Activated T-helper 2 cell treated with anti-CD3 and anti-CD28 coated beads, Interferon-gamma antibody, Interleukin-2, Interleukin-4, amounts not matched to agents 10 μg/mL and 5 μg/mL and 100 μg/mL, durations not matched to agents 14 hours and 24 hours and 36 hours (primary cell): Measurements from ENCODE around the gene MS4A6E. TPM values are rescaled to one million over a fixed set of nuclear protein-coding genes. Genes with fewer than 3 reads are reported as not detected.
"Not testable (repeated sequence)": the region's sequence is repeated elsewhere in the genome, so short reads cannot be mapped to it uniquely, and the experiment has no call there.

Source experiments
- DNase-seq: peaks from one replicate; pipeline ENCODE4 v3.0.0; 2021; ENCODE audit warnings: low spot score
- H3K27ac Mint-ChIP-seq: one replicate; pipeline ENCODE4 v1.8.0; 2021; ENCODE audit warnings: mixed read lengths
- H3K27me3 Mint-ChIP-seq: one replicate; pipeline ENCODE4 v1.8.0; 2021; ENCODE audit warnings: low read depth, mixed read lengths
- H3K36me3 Mint-ChIP-seq: one replicate; pipeline ENCODE4 v1.8.0; 2021; ENCODE audit warnings: low read depth, mixed read lengths
- H3K4me1 Mint-ChIP-seq: one replicate; pipeline ENCODE4 v1.8.0; 2021; ENCODE audit warnings: low read depth, mixed read lengths
- H3K4me3 Mint-ChIP-seq: one replicate; pipeline ENCODE4 v1.8.0; 2021; ENCODE audit warnings: low read depth, mild to moderate bottlenecking, moderate library complexity, mixed read lengths
- H3K9me3 Mint-ChIP-seq: one replicate; pipeline ENCODE4 v1.8.0; 2021; ENCODE audit warnings: mixed read lengths
- intact Hi-C: fragments of 100-400 bp; cut with micrococcal nuclease; formaldehyde crosslinking; loops from one replicate; pipeline ENCODE4 v1.15.1; 2023
- total RNA-seq: library from RNA; stranded (reverse); gene quantifications from 2 replicates; pipeline ENCODE4 v1.2.3, GENCODE V29; 2022

Gene MS4A6E
- not detected in 2 replicates for total RNA-seq

- H3K27ac Mint-ChIP-seq, result no peak within 1 kb of the TSS
- H3K4me1 Mint-ChIP-seq, result no peaks in the 10 kb centered on the region
- H3K36me3 Mint-ChIP-seq, result no peaks in the 10 kb centered on the region
- H3K4me3 Mint-ChIP-seq, result no peak within 1 kb of the TSS
- H3K27me3 Mint-ChIP-seq, result no peaks in the 10 kb centered on the region
- no peak for DNase-seq
- intact Hi-C loops, result no loop called here
- H3K9me3 Mint-ChIP-seq, result peaks cover 12% of the 10 kb centered on the region
Observed at GRCh38 chr11:60326955-60327354, at the start of gene MS4A6E. Gene MS4A6E, plus strand, starts transcription at chr11:60327255. Its CDS starts 7,641 bp downstream, at chr11:60334896.

- Mint-ChIP-seq H3K36me3 (no peaks in the 10 kb centered on the region), H3K27me3 (no peaks in the 10 kb centered on the region), H3K4me3 (no peak within 1 kb of the TSS)
Observed at GRCh38 chr11:60280412-60280811, 46.6 kb upstream of the MS4A6E start, which contains the start of gene MS4A4A. Gene MS4A4A, plus strand, starts transcription at chr11:60280666. Its CDS starts 10 bp downstream, at chr11:60280676.

GRCh38 chr11:60281485-60281884 is 45.6 kb upstream of the MS4A6E start:
- no peaks in the 10 kb centered on the region for H3K36me3 Mint-ChIP-seq
- H3K4me3 Mint-ChIP-seq, result no peak overlapping the region
- intact Hi-C loops, result no loop called here
- H3K4me1 Mint-ChIP-seq, result no peaks in the 10 kb centered on the region
- no peak overlapping the region for H3K27ac Mint-ChIP-seq
- no peak for DNase-seq
- no peaks in the 10 kb centered on the region for H3K9me3 Mint-ChIP-seq
- H3K27me3 Mint-ChIP-seq, result no peaks in the 10 kb centered on the region

More at GRCh38 chr11:60280412-60280811, 46.6 kb upstream of the MS4A6E start, which contains the start of gene MS4A4A:
- no peak for DNase-seq
- Mint-ChIP-seq H3K27ac (no peak within 1 kb of the TSS), H3K9me3 (no peaks in the 10 kb centered on the region), H3K4me1 (no peaks in the 10 kb centered on the region)
- intact Hi-C loops, result no loop called here

- Mint-ChIP-seq H3K4me3 (no peak overlapping the region), H3K9me3 (no peaks in the 10 kb centered on the region), H3K27me3 (no peaks in the 10 kb centered on the region), H3K4me1 (no peaks in the 10 kb centered on the region), H3K36me3 (no peaks in the 10 kb centered on the region), H3K27ac (no peak overlapping the region)
- intact Hi-C loops, result no loop called here
- DNase-seq, result no peak
Observed at GRCh38 chr11:60282286-60282685, 44.8 kb upstream of the MS4A6E start.

GRCh38 chr11:60285411-60286126 is 41.5 kb upstream of the MS4A6E start:
- H3K9me3 Mint-ChIP-seq, H3K36me3 Mint-ChIP-seq, DNase-seq, H3K4me3 Mint-ChIP-seq, H3K27ac Mint-ChIP-seq, intact Hi-C loops, H3K4me1 Mint-ChIP-seq, H3K27me3 Mint-ChIP-seq: not testable (repeated sequence)

GRCh38 chr11:60288531-60288930 is 38.5 kb upstream of the MS4A6E start:
- intact Hi-C loops, result no loop called here
- no peak for DNase-seq
- H3K9me3 Mint-ChIP-seq, result no peaks in the 10 kb centered on the region
- H3K27ac Mint-ChIP-seq, result no peak overlapping the region
- H3K27me3 Mint-ChIP-seq, result no peaks in the 10 kb centered on the region
- no peaks in the 10 kb centered on the region for H3K36me3 Mint-ChIP-seq
- H3K4me3 Mint-ChIP-seq, result no peak overlapping the region
- H3K4me1 Mint-ChIP-seq, result no peaks in the 10 kb centered on the region

- Mint-ChIP-seq H3K9me3 (no peaks in the 10 kb centered on the region), H3K27me3 (no peaks in the 10 kb centered on the region), H3K27ac (no peak overlapping the region), H3K4me3 (no peak overlapping the region), H3K4me1 (no peaks in the 10 kb centered on the region), H3K36me3 (no peaks in the 10 kb centered on the region)
- intact Hi-C loops, result no loop called here
- no peak for DNase-seq
Observed at GRCh38 chr11:60292145-60292544, 34.9 kb upstream of the MS4A6E start.

- no peaks in the 10 kb centered on the region for H3K9me3 Mint-ChIP-seq
- no peak for DNase-seq
- no peaks in the 10 kb centered on the region for H3K36me3 Mint-ChIP-seq
- intact Hi-C loops, result no loop called here
- H3K4me3 Mint-ChIP-seq, result no peak overlapping the region
- peaks cover 6% of the 10 kb centered on the region for H3K27me3 Mint-ChIP-seq
- H3K4me1 Mint-ChIP-seq, result no peaks in the 10 kb centered on the region
- no peak overlapping the region for H3K27ac Mint-ChIP-seq
Observed at GRCh38 chr11:60301178-60301577, 25.9 kb upstream of the MS4A6E start.

GRCh38 chr11:60301884-60302283 is 25.2 kb upstream of the MS4A6E start:
- H3K36me3 Mint-ChIP-seq, intact Hi-C loops, DNase-seq, H3K4me1 Mint-ChIP-seq, H3K9me3 Mint-ChIP-seq, H3K4me3 Mint-ChIP-seq, H3K27ac Mint-ChIP-seq, H3K27me3 Mint-ChIP-seq: not testable (repeated sequence)

GRCh38 chr11:60303661-60304060 is 23.4 kb upstream of the MS4A6E start:
- intact Hi-C loops, result no loop called here
- H3K9me3 Mint-ChIP-seq, result no peaks in the 10 kb centered on the region
- H3K4me3 Mint-ChIP-seq, result no peak overlapping the region
- H3K4me1 Mint-ChIP-seq, result peaks cover 5% of the 10 kb centered on the region
- no peak for DNase-seq
- peaks cover 6% of the 10 kb centered on the region for H3K27me3 Mint-ChIP-seq
- no peaks in the 10 kb centered on the region for H3K36me3 Mint-ChIP-seq
- H3K27ac Mint-ChIP-seq, result no peak overlapping the region

GRCh38 chr11:60305906-60306619 is 21.0 kb upstream of the MS4A6E start:
- H3K4me3 Mint-ChIP-seq, result no peak overlapping the region
- intact Hi-C loops, result loop anchor here (5.0 kb wide), 2 partner anchors 39 to 99 kb away; no protein-coding TSS in a partner anchor

GRCh38 chr11:60307507-60308195 is 19.4 kb upstream of the MS4A6E start:
- H3K27ac Mint-ChIP-seq, result peak overlapping the region; percentile 60
- peaks cover 5% of the 10 kb centered on the region for H3K4me1 Mint-ChIP-seq
- no peak for DNase-seq
- intact Hi-C loops, result loop anchor here (5.0 kb wide), 2 partner anchors 40 to 100 kb away; no protein-coding TSS in a partner anchor
- H3K9me3 Mint-ChIP-seq, result no peaks in the 10 kb centered on the region
- H3K4me3 Mint-ChIP-seq, result no peak overlapping the region
- no peaks in the 10 kb centered on the region for H3K36me3 Mint-ChIP-seq
- H3K27me3 Mint-ChIP-seq, result peaks cover 6% of the 10 kb centered on the region

More at GRCh38 chr11:60305906-60306619, 21.0 kb upstream of the MS4A6E start:
- DNase-seq, result no peak
- Mint-ChIP-seq H3K36me3 (no peaks in the 10 kb centered on the region), H3K9me3 (no peaks in the 10 kb centered on the region), H3K27me3 (peaks cover 6% of the 10 kb centered on the region), H3K4me1 (peaks cover 5% of the 10 kb centered on the region), H3K27ac (no peak overlapping the region)
